H1 (cell line): Measurements from ENCODE around the gene HDAC11. TPM values are rescaled to one million over a fixed set of nuclear protein-coding genes. Genes with fewer than 3 reads are reported as not detected.

Experiments used
- CTCF ChIA-PET: fragments of 300-600 bp; sonication (Branson Sonifier 250); formaldehyde crosslinking; loops from one replicate; lab custom pipeline; 2021; ENCODE audit not compliant: partially characterized antibody; lab: Charles Lee
- POLR2A ChIA-PET: fragments of 300-600 bp; sonication (Branson Sonifier 250); formaldehyde crosslinking; loops from one replicate; lab custom pipeline; 2021; ENCODE audit warnings: inconsistent platforms; ENCODE audit not compliant: partially characterized antibody; lab: Charles Lee
- DNase-seq, 2 experiments: peaks; one replicate each; pipeline versions ENCODE4 v3.0.0 to v3.0.0-alpha.2; 2010 to 2022; ENCODE audit warnings: low spot score in 2 of 2, low read depth in 1 of 2, mixed read lengths in 1 of 2
- FAIRE-seq: peaks from 2 replicates; lab custom pipeline; 2011; peaks lifted over from hg19 to GRCh38; lab: Jason Lieb, UNC
- H2AFZ ChIP-seq: 2 replicates; pipeline ENCODE4 v1.8.1; 2012; ENCODE audit warnings: low read length, inconsistent platforms
- H2AK5ac ChIP-seq: 2 replicates; pipeline ENCODE4 v1.6.1; 2013; ENCODE audit warnings: low read depth, low read length
- H2BK120ac ChIP-seq: replicated peaks from 2 replicates; pipeline ENCODE3; 2013; ENCODE audit warnings: low read depth, low read length, inconsistent platforms
- H2BK12ac ChIP-seq: 2 replicates; pipeline ENCODE4 v1.6.1; 2013; ENCODE audit warnings: low read depth, low read length
- H2BK15ac ChIP-seq: 2 replicates; pipeline ENCODE4 v1.6.1; 2013; ENCODE audit warnings: low read length
- H2BK20ac ChIP-seq: 2 replicates; pipeline ENCODE4 v1.6.1; 2013; ENCODE audit warnings: low read length
- H2BK5ac ChIP-seq: 2 replicates; pipeline ENCODE4 v1.6.1; 2013; ENCODE audit warnings: low read depth, low read length
- H3K14ac ChIP-seq: 2 replicates; pipeline ENCODE4 v1.6.1; 2013; ENCODE audit warnings: inconsistent platforms; ENCODE audit not compliant: insufficient read length
- H3K18ac ChIP-seq: 2 replicates; pipeline ENCODE4 v1.6.1; 2013; ENCODE audit warnings: low read length; ENCODE audit errors: extremely low read depth
- H3K23ac ChIP-seq: 2 replicates; pipeline ENCODE4 v1.6.1; 2013; ENCODE audit warnings: inconsistent platforms; ENCODE audit not compliant: insufficient read length
- H3K23me2 ChIP-seq: 2 replicates; pipeline ENCODE4 v1.6.1; 2013; ENCODE audit warnings: low read depth, low read length
- H3K27ac ChIP-seq: 2 replicates; pipeline ENCODE4 v1.6.1; 2011; ENCODE audit warnings: low read depth, low read length, inconsistent platforms
- H3K27me3 ChIP-seq, 4 experiments: replicated peaks in 1 of 4; 1 replicate in 1 of 4; 2 replicates in 3 of 4; pipeline versions ENCODE4 v1.6.1 to v1.8.1; 2011 to 2013; ENCODE audit warnings: low read length in 3 of 4, mild to moderate bottlenecking in 3 of 4, inconsistent platforms in 2 of 4, mixed read lengths in 2 of 4, moderate library complexity in 1 of 4; ENCODE audit not compliant: control insufficient read depth in 3 of 4, insufficient read depth in 3 of 4; ENCODE audit errors: extremely low read depth in 1 of 4
- H3K36me3 ChIP-seq, 4 experiments: 2 replicates each; pipeline versions ENCODE4 v1.6.1 to v1.8.1; 2011 to 2013; ENCODE audit warnings: mild to moderate bottlenecking in 4 of 4, low read length in 3 of 4, moderate library complexity in 2 of 4, control low read depth in 1 of 4, inconsistent platforms in 1 of 4; ENCODE audit not compliant: insufficient read depth in 4 of 4, control insufficient read depth in 2 of 4
- H3K4ac ChIP-seq: replicated peaks from 2 replicates; pipeline ENCODE3; 2013; ENCODE audit warnings: low read length, low read depth, mixed read lengths, inconsistent platforms; ENCODE audit not compliant: insufficient read length
- H3K4me1 ChIP-seq, 4 experiments: replicated peaks in 1 of 4; 1 replicate in 1 of 4; 2 replicates in 3 of 4; pipeline versions ENCODE4 v1.6.1 to v1.8.1; 2011 to 2013; ENCODE audit warnings: low read length in 3 of 4, inconsistent platforms in 2 of 4, mixed read lengths in 1 of 4; ENCODE audit not compliant: insufficient read depth in 4 of 4, control insufficient read depth in 3 of 4
- H3K4me2 ChIP-seq, 2 experiments: 2 replicates each; pipeline versions ENCODE4 v1.6.1 to v1.8.1; 2011 to 2013; ENCODE audit warnings: low read depth in 2 of 2, low read length in 2 of 2, control low read depth in 1 of 2, inconsistent platforms in 1 of 2, mild to moderate bottlenecking in 1 of 2; ENCODE audit not compliant: insufficient read depth in 1 of 2
- H3K4me3 ChIP-seq, 4 experiments: fragments of 200-600, 300-600 bp in 1 of 4; sonication (generic), shearing (Covaris generic), sonication (Bioruptor Twin) in 1 of 4; 2 replicates each; pipeline versions ENCODE4 v1.5.1 to v1.8.1; 2011 to 2016; ENCODE audit warnings: low read length in 4 of 4, low read depth in 3 of 4, control low read depth in 2 of 4, inconsistent platforms in 2 of 4, mild to moderate bottlenecking in 2 of 4, mixed read lengths in 1 of 4, moderate library complexity in 1 of 4; ENCODE audit not compliant: insufficient read depth in 2 of 4; ENCODE audit errors: extremely low read depth in 1 of 4
- H3K56ac ChIP-seq: replicated peaks from 2 replicates; pipeline ENCODE3; 2013; ENCODE audit warnings: low read depth, mild to moderate bottlenecking, mixed read lengths, low read length, inconsistent platforms; ENCODE audit not compliant: insufficient read length
- H3K79me1 ChIP-seq: 2 replicates; pipeline ENCODE4 v1.6.1; 2013; ENCODE audit warnings: low read depth, low read length, control low read depth
- H3K79me2 ChIP-seq, 2 experiments: 2 replicates each; pipeline versions ENCODE4 v1.6.1 to v1.8.1; 2012 to 2013; ENCODE audit warnings: low read length in 2 of 2, mild to moderate bottlenecking in 2 of 2, inconsistent platforms in 1 of 2; ENCODE audit not compliant: insufficient read depth in 2 of 2, control insufficient read depth in 1 of 2
- H3K9ac ChIP-seq, 4 experiments: replicated peaks in 1 of 4; 1 replicate in 1 of 4; 2 replicates in 3 of 4; pipeline versions ENCODE4 v1.6.1 to v1.8.1; 2011 to 2013; ENCODE audit warnings: low read depth in 3 of 4, low read length in 3 of 4, control low read depth in 2 of 4, mild to moderate bottlenecking in 2 of 4, moderate library complexity in 2 of 4, inconsistent platforms in 1 of 4; ENCODE audit errors: extremely low read depth in 1 of 4
- H3K9me3 ChIP-seq, 2 experiments: 2 replicates each; pipeline versions ENCODE4 v1.6.1 to v1.8.1; 2012 to 2013; ENCODE audit warnings: mild to moderate bottlenecking in 2 of 2, moderate library complexity in 2 of 2, control low read depth in 1 of 2, inconsistent platforms in 1 of 2, low read depth in 1 of 2, low read length in 1 of 2, mixed read lengths in 1 of 2; ENCODE audit not compliant: insufficient read depth in 2 of 2
- H4K20me1 ChIP-seq, 2 experiments: replicated peaks in 1 of 2; 2 replicates each; pipeline versions ENCODE3 to v1.8.1; 2011 to 2013; ENCODE audit warnings: inconsistent platforms in 2 of 2, low read length in 2 of 2, mild to moderate bottlenecking in 1 of 2; ENCODE audit not compliant: insufficient read depth in 2 of 2, control insufficient read depth in 1 of 2
- H4K5ac ChIP-seq: 2 replicates; pipeline ENCODE4 v1.6.1; 2013; ENCODE audit warnings: low read length, low read depth, mixed read lengths, inconsistent platforms; ENCODE audit not compliant: insufficient read length
- H4K8ac ChIP-seq: 2 replicates; pipeline ENCODE4 v1.8.0; 2013; ENCODE audit warnings: mild to moderate bottlenecking, moderate library complexity, low read length, inconsistent platforms; ENCODE audit not compliant: insufficient read depth; ENCODE audit errors: extremely low read depth
- H4K91ac ChIP-seq: replicated peaks from 2 replicates; pipeline ENCODE3; 2013; ENCODE audit warnings: low read length, mixed read lengths, inconsistent platforms; ENCODE audit not compliant: insufficient read length
- KDM1A ChIP-seq: fragments of 200-600, 300-600 bp; sonication (generic); IDR thresholded peaks from 2 replicates; pipeline ENCODE4 v1.7.1; 2016; ENCODE audit warnings: mild to moderate bottlenecking, low read length, borderline replicate concordance
- KDM4A ChIP-seq: IDR thresholded peaks from one replicate; pipeline ENCODE4 v1.7.1; 2012; ENCODE audit warnings: low read depth, mild to moderate bottlenecking, moderate library complexity, low read length, inconsistent platforms; ENCODE audit not compliant: severe bottlenecking
- NANOG ChIP-seq: IDR thresholded peaks from 2 replicates; pipeline ENCODE4 v1.6.1; 2011; ENCODE audit warnings: low read length, low read depth, mild to moderate bottlenecking, inconsistent platforms; ENCODE audit not compliant: insufficient read depth, poor library complexity, severe bottlenecking
- PHF8 ChIP-seq: fragments of 200-600 bp; sonication (generic); conservative IDR thresholded peaks from 2 replicates; pipeline ENCODE4 v1.7.1; 2012; ENCODE audit warnings: low read depth, mild to moderate bottlenecking, inconsistent platforms, low read length, moderate library complexity
- SIN3A ChIP-seq, 2 experiments: IDR thresholded peaks in 1 of 2; conservative IDR thresholded peaks in 1 of 2; 2 replicates each; pipeline ENCODE4 v1.6.1; 2011 to 2012; ENCODE audit warnings: low read length in 2 of 2, improper control_type of control experiment in 1 of 2, low read depth in 1 of 2, mild to moderate bottlenecking in 1 of 2
- SP4 ChIP-seq: IDR thresholded peaks from 2 replicates; pipeline ENCODE4 v1.6.1; 2012; ENCODE audit warnings: low read length, inconsistent platforms
- SRF ChIP-seq: IDR thresholded peaks from 2 replicates; pipeline ENCODE4 v1.6.1; 2011; ENCODE audit warnings: mild to moderate bottlenecking, low read depth, low read length, moderate library complexity
- SUZ12 ChIP-seq: fragments of 200-600 bp; sonication (generic); IDR thresholded peaks from 2 replicates; pipeline ENCODE4 v1.6.1; 2012; ENCODE audit warnings: mild to moderate bottlenecking, inconsistent platforms, low read length, moderate library complexity, mixed read lengths
- WGBS, 2 experiments: shearing (Covaris generic) in 1 of 2; methylation state at CpG; one replicate each; pipeline versions ENCODE4 v1.1.6 to v1.1.7; 2013 to 2015; ENCODE audit warnings: low lambda C conversion rate in 2 of 2, mixed read lengths in 2 of 2, inconsistent platforms in 1 of 2, low coverage in 1 of 2, missing lambda C conversion rate in 1 of 2; ENCODE audit not compliant: insufficient replicate concordance in 2 of 2, insufficient coverage in 1 of 2, insufficient read length in 1 of 2; ENCODE audit errors: extremely low coverage in 1 of 2, missing lambda C conversion rate in 1 of 2; 5-methylcytosine and 5-hydroxymethylcytosine counted together
- polyA plus RNA-seq, 7 experiments: library from polyadenylated mRNA; depleted of rRNA in 3 of 7; stranded (reverse) in 5 of 7; unstranded in 2 of 7; fragments of >200 nt in 5 of 7; fragments of 200-250 nt in 2 of 7; gene quantifications; 1 replicate in 5 of 7; 2 replicates in 1 of 7; 4 replicates in 1 of 7; pipeline versions ENCODE4 v1.2.1 to v1.2.3, GENCODE V29; 2011 to 2013; ENCODE audit warnings: missing spikeins in 2 of 7, mixed read lengths in 2 of 7
- total RNA-seq: library from RNA; stranded (reverse); fragmentation: NEBNext Ultra II Directional; extraction: Animal tissue kit (Norgen Biotek cat#: 25700); gene quantifications from 2 replicates; pipeline ENCODE4 v1.2.1, GENCODE V29; 2021

Gene HDAC11
- total and polyA plus RNA-seq, 2 of the 8 experiments (the other 6 are each of a cell fraction or from before 2014, with no cell fraction given), result 6.8 to 7.4 TPM

DNA sequence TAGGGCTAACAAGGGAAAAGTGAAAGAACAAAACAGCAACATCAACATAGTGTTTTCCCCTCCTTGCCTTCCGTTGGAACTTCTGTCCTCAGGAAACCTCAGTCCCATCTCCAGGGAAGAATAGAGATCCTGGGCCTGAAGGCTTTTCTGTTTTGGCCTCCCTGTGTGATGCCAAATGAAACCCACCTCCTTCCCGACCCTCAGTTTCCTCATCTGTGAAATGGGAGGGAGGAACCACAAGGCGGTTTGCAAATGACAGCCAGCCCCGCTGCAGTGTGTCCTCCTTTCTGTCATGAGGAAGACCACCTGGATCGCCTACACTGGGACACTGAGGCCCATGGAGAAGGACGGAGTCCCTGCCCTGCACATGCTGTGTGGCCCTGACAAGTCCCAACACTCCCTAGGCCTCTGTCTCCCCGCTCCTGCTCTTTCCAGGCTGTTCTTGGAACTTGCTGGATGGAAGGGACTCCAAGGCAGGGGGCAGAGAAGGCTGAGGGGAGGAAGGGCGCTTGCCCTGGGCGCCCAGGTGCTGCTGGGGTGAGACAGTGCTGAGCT is 40.3 kb downstream of the HDAC11 start:
- no peaks in the 10 kb centered on the region for H3K79me2 ChIP-seq
- ChIA-PET POLR2A (interaction anchor here (0.8 kb wide), 1 partner anchor 8 kb away, joined by 3 read pairs; no protein-coding TSS in a partner anchor), CTCF (interaction anchor here (1.1 to 51.2 kb wide), 7 partner anchors 9 to 128 kb away, joined by 3 to 856 read pairs (median 10); partner anchors contain the start of gene FBLN2)
- no peak overlapping the region for H3K4me2 ChIP-seq
- no peaks in the 10 kb centered on the region for H3K36me3 ChIP-seq
- H4K8ac ChIP-seq, result no peak overlapping the region
- H4K20me1 ChIP-seq, result peaks cover 0 to 2% of the 10 kb centered on the region in 2 experiments
- H2AK5ac ChIP-seq, result no peak overlapping the region
- H3K4me1 ChIP-seq, result peaks cover 0 to 2% (median 0%) of the 10 kb centered on the region in 4 experiments; a peak in 1 of 7 replicates
- H4K91ac ChIP-seq, result no peak overlapping the region
- no peaks in the 10 kb centered on the region for H3K23me2 ChIP-seq
- no peak overlapping the region for H4K5ac ChIP-seq
- no peak overlapping the region for H2AFZ ChIP-seq
- TF ChIP-seq PHF8 (no peak), KDM1A (no peak), SIN3A (conservative IDR thresholded peaks at IDR 0.05 in 1 of 2, IDR thresholded peaks at IDR 0.05 in 1 of 2; ENCODE audit: low read depth in 1 of 2, low read length in 2 of 2) (no peak), KDM4A (no peak), SUZ12 (no peak), SP4 (no peak), NANOG (no peak), SRF (no peak)
- no peak overlapping the region for H3K14ac ChIP-seq
- H3K23ac ChIP-seq, result no peak overlapping the region
- no peaks in the 10 kb centered on the region for H3K79me1 ChIP-seq
- H3K4me3 ChIP-seq, result no peak overlapping the region
- no peaks in the 10 kb centered on the region; a peak in 1 of 7 replicates for H3K27me3 ChIP-seq
- WGBS, 2 experiments, result 79% methylated on average over 6 of the region's 9 CpGs; no CpG with 5 or more reads in 1 of the 2 experiments
- DNase-seq, result no peak
- H2BK15ac ChIP-seq, result no peak overlapping the region
- H3K9ac ChIP-seq, result no peak overlapping the region
- H3K9me3 ChIP-seq, result peaks cover 0 to 2% of the 10 kb centered on the region in 2 experiments; a peak in 1 of 4 replicates
- no peak overlapping the region for H2BK12ac ChIP-seq
- H3K27ac ChIP-seq, result no peak overlapping the region
- no peak overlapping the region for H2BK5ac ChIP-seq
- no peak overlapping the region for H2BK120ac ChIP-seq
- H3K4ac ChIP-seq, result no peak overlapping the region
- FAIRE-seq, result no peak
- H2BK20ac ChIP-seq, result no peak overlapping the region
- no peak overlapping the region for H3K18ac ChIP-seq
- H3K56ac ChIP-seq, result no peak overlapping the region
